Measurements from ENCODE around the gene ADAM22.

ADAM22 gene

GRCh38 chr7:88102675-88103074 is 168.6 kb downstream of the ADAM22 start:
- Histone ChIP-seq H3K27ac (no peak overlapping the region), H3K4me3 (IDR thresholded peaks at IDR 0.05; ENCODE audit: insufficient read depth, low read depth, low read length) (no peak overlapping the region), H3K4me1 (ENCODE audit: low read depth, poor library complexity, severe bottlenecking) (no peaks in the 10 kb centered on the region), H3K4me2 (no peak overlapping the region), H3K79me2 (ENCODE audit: insufficient read depth, low read depth) (no peaks in the 10 kb centered on the region), H3K36me3 (ENCODE audit: insufficient read depth) (no peaks in the 10 kb centered on the region), H4K20me1 (ENCODE audit: insufficient read depth) (no peaks in the 10 kb centered on the region), H3K27me3 (ENCODE audit: insufficient read depth, low read depth) (no peaks in the 10 kb centered on the region), H2AFZ (ENCODE audit: low read depth) (no peak overlapping the region), H3K9ac (no peak overlapping the region)
- no peak for TF ChIP-seq CTCF (conservative IDR thresholded peaks at IDR 0.05; ENCODE audit: low read depth, low read length)

GRCh38 chr7:88104732-88105131 is 170.7 kb downstream of the ADAM22 start:
- Histone ChIP-seq H3K79me2 (ENCODE audit: insufficient read depth, low read depth) (no peaks in the 10 kb centered on the region), H2AFZ (ENCODE audit: low read depth) (no peak overlapping the region), H3K27ac (no peak overlapping the region), H3K27me3 (ENCODE audit: insufficient read depth, low read depth) (no peaks in the 10 kb centered on the region), H3K4me3 (IDR thresholded peaks at IDR 0.05; ENCODE audit: insufficient read depth, low read depth, low read length) (no peak overlapping the region), H3K4me2 (no peak overlapping the region), H3K4me1 (ENCODE audit: low read depth, poor library complexity, severe bottlenecking) (no peaks in the 10 kb centered on the region), H4K20me1 (ENCODE audit: insufficient read depth) (no peaks in the 10 kb centered on the region), H3K9ac (no peak overlapping the region), H3K36me3 (ENCODE audit: insufficient read depth) (no peaks in the 10 kb centered on the region)
- TF ChIP-seq CTCF (conservative IDR thresholded peaks at IDR 0.05; ENCODE audit: low read depth, low read length) = no peak

GRCh38 chr7:88105231-88105630 is 171.2 kb downstream of the ADAM22 start:
- TF ChIP-seq CTCF (conservative IDR thresholded peaks at IDR 0.05; ENCODE audit: low read depth, low read length) = no peak
- no peak overlapping the region for H3K27ac ChIP-seq
- H3K4me2 ChIP-seq = no peak overlapping the region
- H3K36me3 ChIP-seq (ENCODE audit: insufficient read depth) = no peaks in the 10 kb centered on the region
- no peak overlapping the region for H3K9ac ChIP-seq
- H3K79me2 ChIP-seq (ENCODE audit: insufficient read depth, low read depth) = no peaks in the 10 kb centered on the region
- H4K20me1 ChIP-seq (ENCODE audit: insufficient read depth) = no peaks in the 10 kb centered on the region
- H3K4me3 ChIP-seq (IDR thresholded peaks at IDR 0.05; ENCODE audit: insufficient read depth, low read depth, low read length) = no peak overlapping the region
- no peak overlapping the region for H2AFZ ChIP-seq (ENCODE audit: low read depth)
- no peaks in the 10 kb centered on the region for H3K4me1 ChIP-seq (ENCODE audit: low read depth, poor library complexity, severe bottlenecking)
- no peaks in the 10 kb centered on the region for H3K27me3 ChIP-seq (ENCODE audit: insufficient read depth, low read depth)

GRCh38 chr7:88106434-88106833 is 172.4 kb downstream of the ADAM22 start:
- H3K79me2 ChIP-seq (ENCODE audit: insufficient read depth, low read depth) = no peaks in the 10 kb centered on the region
- H4K20me1 ChIP-seq (ENCODE audit: insufficient read depth) = no peaks in the 10 kb centered on the region
- H2AFZ ChIP-seq (ENCODE audit: low read depth) = no peak overlapping the region
- no peak overlapping the region for H3K4me3 ChIP-seq (IDR thresholded peaks at IDR 0.05; ENCODE audit: insufficient read depth, low read depth, low read length)
- H3K27me3 ChIP-seq (ENCODE audit: insufficient read depth, low read depth) = no peaks in the 10 kb centered on the region
- peaks cover 4% of the 10 kb centered on the region for H3K4me1 ChIP-seq (ENCODE audit: low read depth, poor library complexity, severe bottlenecking)
- H3K9ac ChIP-seq = no peak overlapping the region
- no peak overlapping the region for H3K4me2 ChIP-seq
- no peaks in the 10 kb centered on the region for H3K36me3 ChIP-seq (ENCODE audit: insufficient read depth)
- TF ChIP-seq CTCF (conservative IDR thresholded peaks at IDR 0.05; ENCODE audit: low read depth, low read length) = no peak
- no peak overlapping the region for H3K27ac ChIP-seq
